ENCODE results near the gene G0S2.

DNA sequence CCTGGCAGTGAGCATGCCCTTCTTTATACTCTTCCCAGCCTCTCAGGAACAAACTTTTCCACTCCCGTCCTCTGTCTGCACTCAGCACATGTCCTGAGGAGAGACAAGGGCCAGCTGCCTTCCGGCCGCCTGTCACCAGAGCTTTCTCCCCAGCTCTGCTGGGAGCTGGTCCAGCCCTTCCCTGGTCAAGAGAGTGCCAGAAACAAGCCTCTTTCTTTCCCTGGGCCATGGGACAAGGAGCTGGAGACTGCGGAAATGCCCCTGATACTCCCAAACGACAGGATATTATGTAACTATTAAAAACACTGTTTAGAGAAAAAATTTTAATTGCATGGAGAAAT lies 33.4 kb upstream of the G0S2 start:
- TF ChIP-seq, protein P1, sequence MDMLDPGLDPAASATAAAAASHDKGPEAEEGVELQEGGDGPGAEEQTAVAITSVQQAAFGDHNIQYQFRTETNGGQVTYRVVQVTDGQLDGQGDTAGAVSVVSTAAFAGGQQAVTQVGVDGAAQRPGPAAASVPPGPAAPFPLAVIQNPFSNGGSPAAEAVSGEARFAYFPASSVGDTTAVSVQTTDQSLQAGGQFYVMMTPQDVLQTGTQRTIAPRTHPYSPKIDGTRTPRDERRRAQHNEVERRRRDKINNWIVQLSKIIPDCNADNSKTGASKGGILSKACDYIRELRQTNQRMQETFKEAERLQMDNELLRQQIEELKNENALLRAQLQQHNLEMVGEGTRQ (IDR thresholded peaks at IDR 0.05; ENCODE audit: low read depth, low read length): no peak
- TF ChIP-seq, protein P2, sequence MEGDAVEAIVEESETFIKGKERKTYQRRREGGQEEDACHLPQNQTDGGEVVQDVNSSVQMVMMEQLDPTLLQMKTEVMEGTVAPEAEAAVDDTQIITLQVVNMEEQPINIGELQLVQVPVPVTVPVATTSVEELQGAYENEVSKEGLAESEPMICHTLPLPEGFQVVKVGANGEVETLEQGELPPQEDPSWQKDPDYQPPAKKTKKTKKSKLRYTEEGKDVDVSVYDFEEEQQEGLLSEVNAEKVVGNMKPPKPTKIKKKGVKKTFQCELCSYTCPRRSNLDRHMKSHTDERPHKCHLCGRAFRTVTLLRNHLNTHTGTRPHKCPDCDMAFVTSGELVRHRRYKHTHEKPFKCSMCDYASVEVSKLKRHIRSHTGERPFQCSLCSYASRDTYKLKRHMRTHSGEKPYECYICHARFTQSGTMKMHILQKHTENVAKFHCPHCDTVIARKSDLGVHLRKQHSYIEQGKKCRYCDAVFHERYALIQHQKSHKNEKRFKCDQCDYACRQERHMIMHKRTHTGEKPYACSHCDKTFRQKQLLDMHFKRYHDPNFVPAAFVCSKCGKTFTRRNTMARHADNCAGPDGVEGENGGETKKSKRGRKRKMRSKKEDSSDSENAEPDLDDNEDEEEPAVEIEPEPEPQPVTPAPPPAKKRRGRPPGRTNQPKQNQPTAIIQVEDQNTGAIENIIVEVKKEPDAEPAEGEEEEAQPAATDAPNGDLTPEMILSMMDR (conservative IDR thresholded peaks at IDR 0.05; ENCODE audit: low read depth, low read length): no peak
- TF ChIP-seq MXI1 (IDR thresholded peaks at IDR 0.05; ENCODE audit: borderline replicate concordance, low read depth, low read length) (no peak), POLR2A (IDR thresholded peaks at IDR 0.05; ENCODE audit: low read depth, low read length) (no peak), MAFK (IDR thresholded peaks at IDR 0.05; ENCODE audit: low read depth, low read length) (no peak), SMC3 (IDR thresholded peaks at IDR 0.05; ENCODE audit: low read depth, low read length) (no peak), RAD21 (IDR thresholded peaks at IDR 0.05; ENCODE audit: low read length) (no peak), FOS (IDR thresholded peaks at IDR 0.05; ENCODE audit: low read depth, low read length) (no peak), CEBPB (IDR thresholded peaks at IDR 0.05; ENCODE audit: low read depth, low read length) (no peak), RCOR1 (IDR thresholded peaks at IDR 0.05; ENCODE audit: insufficient replicate concordance, low read length) (no peak), RFX5 (IDR thresholded peaks at IDR 0.05; ENCODE audit: low read depth, low read length) (no peak), ELK1 (IDR thresholded peaks at IDR 0.05; ENCODE audit: borderline replicate concordance, low read depth, low read length) (no peak)
